Parathyroid adenoma (tissue), 2 donors: Measurements from ENCODE around the gene DGKG.

Experiments used
- H2AFZ ChIP-seq: fragments of 300-600 bp; sonication (generic); one replicate; pipeline ENCODE4 v1.7.0; 2017; ENCODE audit warnings: antibody characterized with exemption, mild to moderate bottlenecking
- H3K27ac ChIP-seq: fragments of 300-600 bp; sonication (generic); one replicate; pipeline ENCODE4 v1.7.0; 2017
- H3K27me3 ChIP-seq: fragments of 300-600 bp; sonication (generic); one replicate; pipeline ENCODE4 v1.7.0; 2017; ENCODE audit warnings: low read length; ENCODE audit not compliant: control insufficient read depth, insufficient read depth
- H3K36me3 ChIP-seq: fragments of 300-600 bp; sonication (generic); one replicate; pipeline ENCODE4 v1.7.0; 2017; ENCODE audit warnings: low read length; ENCODE audit not compliant: control insufficient read depth, insufficient read depth
- H3K4me1 ChIP-seq: fragments of 300-600 bp; sonication (generic); one replicate; pipeline ENCODE4 v1.7.0; 2017; ENCODE audit warnings: control low read depth
- H3K4me2 ChIP-seq: fragments of 300-600 bp; sonication (generic); one replicate; pipeline ENCODE4 v1.7.0; 2017; ENCODE audit warnings: low read length
- H3K4me3 ChIP-seq: fragments of 300-600 bp; sonication (generic); one replicate; pipeline ENCODE4 v1.7.0; 2017; ENCODE audit warnings: low read depth, low read length
- H3K79me2 ChIP-seq: fragments of 300-600 bp; sonication (generic); one replicate; pipeline ENCODE4 v1.7.0; 2017; ENCODE audit warnings: control low read depth
- H3K9ac ChIP-seq: fragments of 300-600 bp; sonication (generic); one replicate; pipeline ENCODE4 v1.7.0; 2017; ENCODE audit warnings: mild to moderate bottlenecking
- H3K9me3 ChIP-seq: fragments of 300-600 bp; sonication (generic); one replicate; pipeline ENCODE4 v1.7.0; 2017; ENCODE audit warnings: low read length; ENCODE audit not compliant: control insufficient read depth
- CTCF ChIP-seq: fragments of 300-600 bp; sonication (generic); IDR thresholded peaks from one replicate; pipeline ENCODE4 v1.7.0; 2017; ENCODE audit warnings: antibody characterized with exemption, mild to moderate bottlenecking
- donor health status: primary hyperparathyroidism.

The DGKG gene

GRCh38 chr3:186298876-186299275 lies 63.2 kb downstream of the DGKG start:
- H3K27ac ChIP-seq: no peak overlapping the region
- no peaks in the 10 kb centered on the region for H3K27me3 ChIP-seq
- H2AFZ ChIP-seq: no peak overlapping the region
- H3K9ac ChIP-seq: no peak overlapping the region
- H3K9me3 ChIP-seq: no peaks in the 10 kb centered on the region
- no peak overlapping the region for H3K4me2 ChIP-seq
- no peaks in the 10 kb centered on the region for H3K36me3 ChIP-seq
- peaks cover 2% of the 10 kb centered on the region for H3K4me1 ChIP-seq
- H3K4me3 ChIP-seq: no peak overlapping the region
- TF ChIP-seq CTCF: no peak
- H3K79me2 ChIP-seq: no peaks in the 10 kb centered on the region

GRCh38 chr3:186290796-186291195 lies 71.2 kb downstream of the DGKG start:
- H3K27me3 ChIP-seq: no peaks in the 10 kb centered on the region
- TF ChIP-seq CTCF: no peak
- no peaks in the 10 kb centered on the region for H3K9me3 ChIP-seq
- no peak overlapping the region for H3K27ac ChIP-seq
- H3K4me3 ChIP-seq: no peak overlapping the region
- H3K4me1 ChIP-seq: no peaks in the 10 kb centered on the region
- H3K36me3 ChIP-seq: no peaks in the 10 kb centered on the region
- no peak overlapping the region for H2AFZ ChIP-seq
- H3K79me2 ChIP-seq: no peaks in the 10 kb centered on the region
- H3K4me2 ChIP-seq: no peak overlapping the region
- H3K9ac ChIP-seq: no peak overlapping the region

GRCh38 chr3:186287711-186288110 lies 74.3 kb downstream of the DGKG start:
- no peak overlapping the region for H2AFZ ChIP-seq
- no peaks in the 10 kb centered on the region for H3K4me1 ChIP-seq
- H3K27me3 ChIP-seq: no peaks in the 10 kb centered on the region
- H3K9me3 ChIP-seq: no peaks in the 10 kb centered on the region
- H3K27ac ChIP-seq: no peak overlapping the region
- no peaks in the 10 kb centered on the region for H3K36me3 ChIP-seq
- no peak overlapping the region for H3K4me2 ChIP-seq
- no peaks in the 10 kb centered on the region for H3K79me2 ChIP-seq
- no peak overlapping the region for H3K9ac ChIP-seq
- TF ChIP-seq CTCF: no peak
- no peak overlapping the region for H3K4me3 ChIP-seq

GRCh38 chr3:186286114-186286513 lies 75.9 kb downstream of the DGKG start:
- no peaks in the 10 kb centered on the region for H3K9me3 ChIP-seq
- TF ChIP-seq CTCF: no peak
- H3K4me1 ChIP-seq: no peaks in the 10 kb centered on the region
- no peaks in the 10 kb centered on the region for H3K79me2 ChIP-seq
- no peaks in the 10 kb centered on the region for H3K27me3 ChIP-seq
- H3K27ac ChIP-seq: no peak overlapping the region
- no peak overlapping the region for H2AFZ ChIP-seq
- H3K36me3 ChIP-seq: no peaks in the 10 kb centered on the region
- H3K4me2 ChIP-seq: no peak overlapping the region
- no peak overlapping the region for H3K4me3 ChIP-seq
- H3K9ac ChIP-seq: no peak overlapping the region

- no peak for TF ChIP-seq CTCF
- Histone ChIP-seq H3K27me3 (no peaks in the 10 kb centered on the region), H3K4me1 (no peaks in the 10 kb centered on the region)
Observed at GRCh38 chr3:186284661-186285060, 77.4 kb downstream of the DGKG start.

More at GRCh38 chr3:186284661-186285060, 77.4 kb downstream of the DGKG start:
- Histone ChIP-seq H3K4me2 (no peak overlapping the region), H3K27ac (no peak overlapping the region), H3K9ac (no peak overlapping the region), H3K4me3 (no peak overlapping the region), H3K79me2 (no peaks in the 10 kb centered on the region), H3K36me3 (no peaks in the 10 kb centered on the region), H3K9me3 (no peaks in the 10 kb centered on the region), H2AFZ (no peak overlapping the region)
